Stimulated activated CD8-positive, alpha-beta memory T cell treated with anti-CD3 and anti-CD28 coated beads, Interleukin-15, amount 100 ng/mL, for 1 hour (primary cell): Measurements from ENCODE around the gene PRDM15.

Source experiments
- DNase-seq: peaks from one replicate; pipeline ENCODE4 v3.0.0-alpha.2; 2020; ENCODE audit warnings: low read depth

PRDM15 gene

GRCh38 chr21:41778930-41779600 is 100.1 kb downstream of the PRDM15 start:
- no peak for DNase-seq

GRCh38 chr21:41777951-41778815 is 101.0 kb downstream of the PRDM15 start:
- DNase-seq = no peak

- DNase-seq = no peak
These were observed 102.4 kb downstream of the PRDM15 start for GRCh38 chr21:41776778-41777177.

- no peak for DNase-seq
These were observed 104.0 kb downstream of the PRDM15 start for GRCh38 chr21:41775149-41775472.

- no peak for DNase-seq
These were observed 104.5 kb downstream of the PRDM15 start for GRCh38 chr21:41774467-41775148.

- DNase-seq = no peak
These were observed 106.6 kb downstream of the PRDM15 start for GRCh38 chr21:41772351-41773080.

- DNase-seq = no peak
These were observed 107.6 kb downstream of the PRDM15 start for GRCh38 chr21:41771625-41771945.

GRCh38 chr21:41770901-41771624 is 108.1 kb downstream of the PRDM15 start:
- no peak for DNase-seq

GRCh38 chr21:41769933-41770332 is 109.2 kb downstream of the PRDM15 start:
- no peak for DNase-seq

GRCh38 chr21:41769521-41769920 is 109.6 kb downstream of the PRDM15 start:
- no peak for DNase-seq

- no peak for DNase-seq
These were observed 110.0 kb downstream of the PRDM15 start for GRCh38 chr21:41769111-41769510.

- DNase-seq = no peak
These were observed 110.6 kb downstream of the PRDM15 start for GRCh38 chr21:41768437-41769042.

- no peak for DNase-seq
These were observed 111.3 kb downstream of the PRDM15 start for GRCh38 chr21:41767606-41768436.

GRCh38 chr21:41766883-41767605 is 112.1 kb downstream of the PRDM15 start, which contains the start of gene RIPK4:
Gene RIPK4 (minus strand): TSS chr21:41767052. CDS start chr21:41767041, 11 bp downstream.
- DNase-seq = peak; percentile 34

- DNase-seq = no peak
These were observed 112.9 kb downstream of the PRDM15 start for GRCh38 chr21:41765973-41766882.

- no peak for DNase-seq
These were observed 113.7 kb downstream of the PRDM15 start for GRCh38 chr21:41765420-41765821.

GRCh38 chr21:41764558-41765419 is 114.4 kb downstream of the PRDM15 start:
- DNase-seq = no peak

GRCh38 chr21:41763996-41764395 is 115.1 kb downstream of the PRDM15 start:
- DNase-seq = no peak
